Midbrain (tissue), 1 donor: Measurements from ENCODE around the gene EPPIN.

Experiments used
- DNase-seq: peaks from one replicate; lab custom pipeline; 2025; lab: John Stamatoyannopoulos, UW

Gene EPPIN

GRCh38 chr20:45538209-45538799 is 8.9 kb downstream of the EPPIN start:
- DNase-seq = no peak

GRCh38 chr20:45527294-45527693 is 19.9 kb downstream of the EPPIN start:
- no peak for DNase-seq

- no peak for DNase-seq
These were observed 23.4 kb downstream of the EPPIN start for GRCh38 chr20:45523821-45524220.

GRCh38 chr20:45518282-45518681 is 28.9 kb downstream of the EPPIN start:
- DNase-seq = no peak

GRCh38 chr20:45515147-45515913 is 31.9 kb downstream of the EPPIN start, which contains the start of gene SPINT3:
SPINT3 (minus strand) TSS chr20:45515622; CDS start chr20:45515608, 14 bp downstream.
- no peak for DNase-seq

- DNase-seq = no peak
These were observed 36.8 kb downstream of the EPPIN start for GRCh38 chr20:45510242-45510862.

- DNase-seq = no peak
These were observed 38.1 kb downstream of the EPPIN start for GRCh38 chr20:45509091-45509490.

- DNase-seq = no peak
These were observed 38.9 kb downstream of the EPPIN start for GRCh38 chr20:45508068-45508886.

GRCh38 chr20:45507011-45507820 is 40.0 kb downstream of the EPPIN start:
- DNase-seq = no peak

GRCh38 chr20:45506398-45506797 is 40.8 kb downstream of the EPPIN start:
- DNase-seq = no peak

GRCh38 chr20:45503403-45503802 is 43.8 kb downstream of the EPPIN start:
- DNase-seq = no peak

GRCh38 chr20:45502561-45502960 is 44.6 kb downstream of the EPPIN start:
- DNase-seq = no peak

- no peak for DNase-seq
These were observed 45.6 kb downstream of the EPPIN start for GRCh38 chr20:45501600-45501999.

- no peak for DNase-seq
These were observed 47.2 kb downstream of the EPPIN start for GRCh38 chr20:45500022-45500421.

- no peak for DNase-seq
These were observed 49.2 kb downstream of the EPPIN start for GRCh38 chr20:45497971-45498494.

- DNase-seq = no peak
These were observed 51.0 kb downstream of the EPPIN start for GRCh38 chr20:45496166-45496565.

- DNase-seq = no peak
These were observed 51.7 kb downstream of the EPPIN start for GRCh38 chr20:45495501-45495941.
